Esophagus squamous epithelium (tissue), 5 donors: ENCODE measurements around the gene CRHR1. TPM values are rescaled to one million over a fixed set of nuclear protein-coding genes. Genes with fewer than 3 reads are reported as not detected.

Experiments used
- DNase-seq: peaks from one replicate; lab custom pipeline; 2025; lab: John Stamatoyannopoulos, UW
- H3K27ac ChIP-seq, 4 donors: fragments of 200-600 bp; sonication (generic); one replicate each; pipeline ENCODE4 v1.5.1; 2016 to 2019; ENCODE audit warnings: mild to moderate bottlenecking in 1 of 4
- H3K27me3 ChIP-seq, 4 donors: fragments of 200-600 bp; sonication (generic); 1 replicate in 3 of 4; 2 replicates in 1 of 4; pipeline versions ENCODE4 v1.5.1 to v1.6.0; 2017 to 2021; ENCODE audit warnings: antibody characterized with exemption in 1 of 4
- H3K36me3 ChIP-seq, 3 donors: fragments of 200-600 bp; sonication (generic); one replicate each; pipeline ENCODE4 v1.5.1; 2016 to 2019
- H3K4me1 ChIP-seq, 3 donors: fragments of 200-600 bp; sonication (generic); one replicate each; pipeline ENCODE4 v1.5.1; 2017 to 2019
- H3K4me3 ChIP-seq, 4 donors: fragments of 200-600 bp; sonication (generic); 1 replicate in 3 of 4; 2 replicates in 1 of 4; pipeline ENCODE4 v1.5.1; 2016 to 2019; ENCODE audit warnings: mild to moderate bottlenecking in 2 of 4, moderate library complexity in 1 of 4
- H3K9me3 ChIP-seq, 3 donors: fragments of 200-600 bp; sonication (generic); one replicate each; pipeline ENCODE4 v1.5.1; 2016 to 2019
- POLR2A ChIP-seq, 4 donors: fragments of 450-650 bp; IDR thresholded peaks; one replicate each; pipeline ENCODE4 v1.6.1; 2017; ENCODE audit warnings: antibody characterized with exemption in 4 of 4, mild to moderate bottlenecking in 4 of 4, moderate library complexity in 3 of 4
- WGBS, 2 donors: methylation state at CpG; one replicate each; pipeline ENCODE4 v1.1.5; 2018; 5-methylcytosine and 5-hydroxymethylcytosine counted together
- intact Hi-C: fragments of 100-400 bp; cut with DNase I; formaldehyde crosslinking; loops from one replicate; pipeline ENCODE4 v1.15.0; 2022
- total RNA-seq, 4 donors: library from RNA; depleted of rRNA; stranded (reverse); fragments of >200 nt; gene quantifications; one replicate each; pipeline ENCODE4 v1.1.0, GENCODE V29; 2016
- TF ChIP-seq, protein P1 (sequence below), 6 experiments: fragments of 450-650 bp in 4 of 6; fragments of 200-600 bp in 2 of 6; sonication (generic) in 2 of 6; IDR thresholded peaks; one replicate each; pipeline ENCODE4 v1.5.1; 2016 to 2019; ENCODE audit warnings: antibody characterized with exemption in 6 of 6, mild to moderate bottlenecking in 4 of 6, moderate library complexity in 4 of 6
- donor health status: DM: yes; HTN: yes; CAD: no.

The CRHR1 gene
- total RNA-seq, 4 donors from 2014 or later = not detected

DNA sequence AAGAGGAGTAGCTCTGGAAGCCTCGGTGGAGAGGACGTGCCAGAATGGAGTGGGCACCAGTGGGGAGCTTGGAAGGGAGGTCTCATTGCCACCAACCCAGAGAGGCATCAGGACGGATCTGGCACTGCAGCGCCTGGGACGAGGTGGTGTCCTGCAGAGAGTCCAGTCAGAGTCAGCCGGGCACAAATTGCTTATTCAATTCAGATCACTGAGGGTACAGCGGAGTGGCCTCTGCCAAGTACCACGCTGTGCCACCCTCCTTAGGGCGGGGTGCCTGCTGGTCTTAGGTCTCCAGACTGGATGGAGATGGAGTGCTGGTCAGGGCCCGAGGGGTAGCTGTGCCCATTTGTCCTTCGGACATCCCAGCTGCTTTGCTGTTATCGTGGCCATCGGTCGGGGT lies 41.7 kb downstream of the CRHR1 start:
- intact Hi-C loops = no loop called here

DNA sequence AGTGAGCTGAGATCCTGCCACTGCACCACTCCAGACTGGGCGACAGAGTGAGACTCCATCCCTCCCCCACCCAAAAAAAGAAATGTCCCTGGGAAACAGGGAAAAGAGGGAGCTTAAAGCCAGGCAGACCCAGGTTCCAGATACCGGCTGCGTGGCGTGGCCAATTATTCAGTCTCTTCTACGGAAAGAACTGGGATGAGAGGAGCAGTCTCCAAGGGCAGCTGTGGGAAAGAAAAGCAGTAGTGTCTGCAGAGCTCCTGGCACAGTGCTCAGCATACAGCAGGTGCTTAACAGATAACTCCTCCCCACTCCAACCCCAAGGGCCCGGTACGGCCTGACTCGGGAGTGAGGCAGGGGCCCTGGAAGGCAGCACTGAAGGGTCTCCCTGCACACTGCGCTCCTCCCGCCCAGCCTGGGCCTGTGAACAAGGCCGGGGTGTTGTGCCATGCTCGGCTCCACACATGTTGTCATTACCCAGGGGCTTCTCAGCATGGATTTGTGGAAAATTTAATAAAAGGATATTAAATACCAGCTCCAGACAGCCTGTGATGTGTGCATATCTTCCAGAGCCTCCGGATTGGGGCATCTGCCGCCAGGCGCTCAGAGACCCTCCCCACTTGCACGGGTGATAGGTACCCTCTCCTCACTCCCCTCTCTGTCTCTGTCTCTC lies 42.9 kb downstream of the CRHR1 start:
- H3K27me3 ChIP-seq = peaks cover 0 to 57% (median 0%) of the 10 kb centered on the region in 4 donors
- DNase-seq = no peak
- WGBS, 2 donors = 86 to 88% methylated on average over 11 to 12 of the region's 16 CpGs

More for the DNA sequence above, 41.7 kb downstream of the CRHR1 start:
- DNase-seq = no peak
- WGBS, 2 donors = 84% methylated on average over 11 of the region's 14 CpGs; no CpG with 5 or more reads in 1 of the 2 donors
- Histone ChIP-seq H3K9me3 (no peaks in the 10 kb centered on the region), H3K27me3 (peaks cover 0 to 61% (median 0%) of the 10 kb centered on the region in 4 donors), H3K4me1 (no peaks in the 10 kb centered on the region), H3K27ac (no peak overlapping the region), H3K4me3 (no peak overlapping the region), H3K36me3 (no peaks in the 10 kb centered on the region)
- TF ChIP-seq, protein P1, sequence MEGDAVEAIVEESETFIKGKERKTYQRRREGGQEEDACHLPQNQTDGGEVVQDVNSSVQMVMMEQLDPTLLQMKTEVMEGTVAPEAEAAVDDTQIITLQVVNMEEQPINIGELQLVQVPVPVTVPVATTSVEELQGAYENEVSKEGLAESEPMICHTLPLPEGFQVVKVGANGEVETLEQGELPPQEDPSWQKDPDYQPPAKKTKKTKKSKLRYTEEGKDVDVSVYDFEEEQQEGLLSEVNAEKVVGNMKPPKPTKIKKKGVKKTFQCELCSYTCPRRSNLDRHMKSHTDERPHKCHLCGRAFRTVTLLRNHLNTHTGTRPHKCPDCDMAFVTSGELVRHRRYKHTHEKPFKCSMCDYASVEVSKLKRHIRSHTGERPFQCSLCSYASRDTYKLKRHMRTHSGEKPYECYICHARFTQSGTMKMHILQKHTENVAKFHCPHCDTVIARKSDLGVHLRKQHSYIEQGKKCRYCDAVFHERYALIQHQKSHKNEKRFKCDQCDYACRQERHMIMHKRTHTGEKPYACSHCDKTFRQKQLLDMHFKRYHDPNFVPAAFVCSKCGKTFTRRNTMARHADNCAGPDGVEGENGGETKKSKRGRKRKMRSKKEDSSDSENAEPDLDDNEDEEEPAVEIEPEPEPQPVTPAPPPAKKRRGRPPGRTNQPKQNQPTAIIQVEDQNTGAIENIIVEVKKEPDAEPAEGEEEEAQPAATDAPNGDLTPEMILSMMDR (IDR thresholded peaks at IDR 0.05) = no peak
- no peak for TF ChIP-seq POLR2A (IDR thresholded peaks at IDR 0.05)

DNA sequence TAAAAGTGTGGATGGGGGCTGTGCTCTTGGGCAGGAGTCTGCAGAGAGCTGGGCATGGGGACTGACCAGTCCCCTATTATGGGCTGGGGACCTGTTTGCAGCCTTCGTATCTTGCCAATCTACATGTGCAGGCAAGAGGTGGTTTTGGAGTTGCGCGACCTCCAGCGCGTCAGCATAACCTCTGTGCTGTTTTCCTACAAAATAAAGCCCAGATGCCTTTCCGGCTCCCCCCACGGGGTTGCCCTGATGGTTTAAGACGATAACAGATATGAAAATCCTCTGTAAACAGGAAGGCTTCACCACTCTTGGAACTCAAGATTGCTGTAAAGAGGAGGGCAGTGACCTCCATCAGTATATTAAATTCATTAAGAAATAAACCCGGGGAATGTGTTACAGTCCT lies 44.1 kb downstream of the CRHR1 start:
- WGBS, 2 donors = 48 to 66% methylated on average over 3 to 8 of the region's 9 CpGs
- H3K36me3 ChIP-seq = no peaks in the 10 kb centered on the region
- peaks cover 0 to 3% (median 0%) of the 10 kb centered on the region in 3 donors for H3K4me1 ChIP-seq
- no peak for DNase-seq
- no peak for TF ChIP-seq POLR2A (IDR thresholded peaks at IDR 0.05)
- TF ChIP-seq, protein P1 (IDR thresholded peaks at IDR 0.05) = no peak
- no peak overlapping the region for H3K27ac ChIP-seq
- intact Hi-C loops = no loop called here
- H3K4me3 ChIP-seq = no peak overlapping the region
- peaks cover 0 to 54% (median 0%) of the 10 kb centered on the region in 4 donors for H3K27me3 ChIP-seq
- H3K9me3 ChIP-seq = no peaks in the 10 kb centered on the region

More for the DNA sequence above, 42.9 kb downstream of the CRHR1 start:
- intact Hi-C loops = no loop called here
- no peak overlapping the region for H3K4me3 ChIP-seq
- H3K36me3 ChIP-seq = no peaks in the 10 kb centered on the region
- H3K9me3 ChIP-seq = no peaks in the 10 kb centered on the region
- no peak overlapping the region for H3K27ac ChIP-seq
- H3K4me1 ChIP-seq = peaks cover 0 to 2% (median 0%) of the 10 kb centered on the region in 3 donors
- TF ChIP-seq POLR2A (IDR thresholded peaks at IDR 0.05) = no peak
- TF ChIP-seq, protein P1 (IDR thresholded peaks at IDR 0.05) = no peak

DNA sequence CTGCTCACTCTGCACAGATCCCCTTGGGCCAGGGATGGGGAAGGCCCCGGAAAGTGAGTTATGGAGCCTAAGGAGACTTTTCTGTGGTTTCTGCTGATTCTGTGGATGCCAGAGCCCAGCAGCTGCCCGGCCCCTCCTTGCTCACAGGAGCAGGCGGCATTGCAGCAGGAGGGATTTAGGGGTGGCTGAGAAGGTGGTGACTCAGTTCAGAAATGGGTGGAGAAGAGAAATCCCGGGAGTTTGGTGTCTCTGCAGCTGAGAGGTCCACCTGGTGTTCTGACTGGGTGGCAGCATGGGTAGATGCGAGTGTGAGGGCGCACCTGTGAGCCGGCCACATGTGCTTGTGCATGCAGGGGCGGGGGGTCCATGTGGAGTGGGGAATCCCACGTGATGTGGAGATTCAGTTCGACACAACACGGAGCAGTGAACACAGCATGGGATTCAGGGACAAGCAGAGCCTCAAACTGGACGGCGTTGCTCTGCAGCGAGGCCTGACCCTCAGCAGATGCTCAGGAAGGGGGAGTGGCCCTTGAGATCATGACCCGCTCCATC lies 44.5 kb downstream of the CRHR1 start:
- peaks cover 0 to 3% (median 0%) of the 10 kb centered on the region in 3 donors for H3K4me1 ChIP-seq
- intact Hi-C loops = no loop called here
- no peak overlapping the region for H3K4me3 ChIP-seq
- TF ChIP-seq POLR2A (IDR thresholded peaks at IDR 0.05) = no peak
- TF ChIP-seq, protein P1 (IDR thresholded peaks at IDR 0.05) = peak in 1 of 6 experiments; percentile 8
- H3K9me3 ChIP-seq = no peaks in the 10 kb centered on the region
- H3K36me3 ChIP-seq = no peaks in the 10 kb centered on the region
- 53 to 60% methylated on average over 11 to 13 of the region's 15 CpGs for WGBS, 2 donors
- no peak for DNase-seq
- H3K27ac ChIP-seq = no peak overlapping the region
- H3K27me3 ChIP-seq = peaks cover 0 to 59% (median 0%) of the 10 kb centered on the region in 4 donors

DNA sequence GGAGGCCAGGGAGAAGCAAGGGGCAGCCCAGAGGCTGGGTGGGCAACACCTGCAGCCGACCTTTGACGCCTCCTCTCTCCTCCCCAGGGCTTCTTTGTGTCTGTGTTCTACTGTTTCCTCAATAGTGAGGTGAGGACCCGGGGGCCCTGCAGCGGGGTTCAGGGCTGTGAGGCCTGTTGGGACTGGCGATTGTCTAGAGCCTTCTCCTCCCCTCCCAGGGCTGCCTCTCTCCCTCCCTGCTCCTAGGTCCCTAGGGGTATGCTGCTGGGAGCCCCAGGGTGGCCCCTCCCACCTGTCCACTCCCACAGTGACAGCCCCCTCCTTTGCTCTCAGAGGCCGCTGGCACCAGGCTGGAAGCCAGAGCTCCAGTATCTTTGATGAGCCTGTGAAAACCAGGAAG lies 49.8 kb downstream of the CRHR1 start:
- intact Hi-C loops = loop anchor here (5.0 to 10.0 kb wide), 2 partner anchors 192 to 439 kb away; no protein-coding TSS in a partner anchor
- Histone ChIP-seq H3K27ac (no peak overlapping the region), H3K4me3 (no peak overlapping the region), H3K36me3 (no peaks in the 10 kb centered on the region), H3K4me1 (peaks cover 0 to 3% (median 0%) of the 10 kb centered on the region in 3 donors), H3K27me3 (peaks cover 0 to 61% (median 0%) of the 10 kb centered on the region in 4 donors), H3K9me3 (no peaks in the 10 kb centered on the region)
- no peak for TF ChIP-seq POLR2A (IDR thresholded peaks at IDR 0.05)
- TF ChIP-seq, protein P1 (IDR thresholded peaks at IDR 0.05) = no peak
- no peak for DNase-seq
- WGBS, 2 donors = 20% methylated on average over 1 of the region's 6 CpGs; no CpG with 5 or more reads in 1 of the 2 donors
